GM21390 (cell line): ENCODE measurements around the gene ANO1.

Experiments
- ATAC-seq: cut with Tn5 transposase; IDR thresholded peaks from one replicate; pipeline ENCODE4 v1.9.1; 2021; ENCODE audit not compliant: unreplicated experiment

ANO1 gene

DNA sequence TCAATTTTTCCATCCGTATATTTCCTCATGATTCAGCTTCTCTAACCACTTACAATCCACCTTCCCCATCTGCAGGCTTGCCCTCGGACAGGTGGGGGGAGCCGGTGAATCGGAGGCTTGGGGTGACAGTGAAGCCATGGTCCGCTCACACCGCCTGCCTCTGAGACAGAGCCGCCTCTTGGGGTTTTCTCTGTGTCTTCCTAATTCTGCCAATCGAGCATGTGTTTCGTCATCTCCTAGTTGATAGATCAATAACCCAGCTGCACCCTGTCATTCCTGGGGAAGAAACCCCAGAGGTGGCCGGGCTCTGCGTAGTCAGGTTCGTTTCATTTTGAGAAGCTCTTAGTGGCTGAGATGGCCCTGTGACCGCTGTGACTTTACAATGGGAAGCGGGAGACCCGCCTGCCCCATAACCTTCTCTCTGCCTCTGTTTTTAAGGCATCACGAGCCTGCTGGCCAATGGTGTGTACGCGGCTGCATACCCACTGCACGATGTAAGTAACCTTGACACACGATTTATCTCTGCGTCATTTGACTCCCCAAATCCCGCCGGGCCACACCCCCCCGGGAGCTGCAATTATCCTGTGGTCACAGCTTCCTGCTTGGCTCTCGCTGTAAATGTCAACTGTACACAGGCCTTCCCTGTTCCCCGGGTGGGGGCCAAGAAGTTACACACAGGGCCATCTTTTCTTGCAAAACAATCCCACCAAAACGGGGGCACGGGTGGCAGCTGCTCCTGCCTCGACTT, 33.3 kb downstream of the ANO1 start:
- ATAC-seq: no peak

- ATAC-seq: no peak
Observed at GRCh38 chr11:70112017-70112434, 33.9 kb downstream of the ANO1 start.

GRCh38 chr11:70113801-70114200, 35.7 kb downstream of the ANO1 start:
- no peak for ATAC-seq

DNA sequence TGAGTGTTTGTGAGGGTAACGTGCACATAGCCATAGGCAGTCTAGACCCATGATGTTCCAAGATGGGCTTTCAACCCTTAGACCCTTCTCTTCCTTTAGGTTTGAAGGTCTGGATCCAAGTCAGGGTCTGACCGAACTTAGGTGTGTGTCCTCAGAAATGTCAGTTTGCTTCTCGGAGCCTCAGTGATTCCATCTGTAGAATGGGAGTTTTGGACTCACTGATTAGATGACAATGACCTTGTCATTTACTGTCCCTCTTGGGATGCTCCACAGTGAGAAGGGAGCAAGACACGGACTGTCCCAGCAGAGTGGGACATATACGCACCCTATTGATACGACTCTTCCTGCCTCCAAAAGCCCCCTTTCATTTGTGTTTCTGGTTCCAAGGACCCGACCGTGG, 37.7 kb downstream of the ANO1 start:
- ATAC-seq: no peak

GRCh38 chr11:70116386-70117065, 38.4 kb downstream of the ANO1 start:
- no peak for ATAC-seq

DNA sequence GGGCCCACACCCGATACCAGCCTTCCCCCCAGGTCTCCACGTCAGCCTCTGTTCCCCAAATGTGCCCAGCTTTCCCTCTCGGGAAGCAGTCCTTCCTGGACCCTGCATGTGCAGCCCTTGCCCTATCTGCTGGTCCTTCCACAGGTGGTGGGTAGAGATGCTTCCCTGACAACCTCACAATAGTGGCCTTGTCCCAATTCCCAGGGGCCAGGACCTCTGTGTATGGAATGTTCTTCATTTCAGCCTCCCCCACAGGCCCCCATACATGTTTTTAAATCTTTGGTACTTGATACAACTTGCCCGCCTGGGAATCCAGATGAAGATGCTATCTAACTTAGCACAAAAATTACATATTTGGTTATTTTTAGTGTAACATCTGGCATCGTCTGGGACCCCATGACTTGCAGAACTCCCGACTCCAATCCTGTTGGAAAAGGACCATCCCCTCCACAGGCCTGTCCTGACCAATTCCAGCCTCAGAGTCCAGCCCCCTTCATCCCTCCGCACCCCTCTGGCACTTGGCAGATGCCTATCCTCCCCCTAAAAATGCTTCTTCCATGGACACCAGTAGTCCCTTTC, 39.5 kb downstream of the ANO1 start:
- ATAC-seq: no peak

- ATAC-seq: no peak
Observed at GRCh38 chr11:70118642-70119041, 40.5 kb downstream of the ANO1 start.

- ATAC-seq: no peak
Observed at GRCh38 chr11:70119502-70119901, 41.4 kb downstream of the ANO1 start.

DNA sequence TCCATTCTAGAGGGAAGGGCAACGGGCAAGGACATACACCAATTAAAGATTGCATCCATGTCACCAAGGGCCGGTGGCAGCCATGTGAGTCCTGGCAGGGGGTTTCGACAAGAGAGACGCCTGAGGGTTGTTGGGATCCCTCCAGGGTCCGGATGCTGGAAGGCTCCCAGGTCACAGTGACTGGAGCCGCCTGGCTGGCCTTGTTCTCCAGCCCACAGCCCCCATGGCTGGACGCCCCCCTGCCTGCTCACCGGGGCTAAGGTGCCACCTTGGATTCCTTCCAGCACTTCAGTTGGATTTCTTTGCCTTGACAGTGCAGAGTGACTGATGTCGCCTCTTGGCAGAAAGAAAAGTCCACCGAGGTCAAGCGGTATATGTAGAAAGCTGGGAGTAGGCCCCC, 42.6 kb downstream of the ANO1 start:
- no peak for ATAC-seq

GRCh38 chr11:70122490-70123198, 44.5 kb downstream of the ANO1 start:
- ATAC-seq: no peak

DNA sequence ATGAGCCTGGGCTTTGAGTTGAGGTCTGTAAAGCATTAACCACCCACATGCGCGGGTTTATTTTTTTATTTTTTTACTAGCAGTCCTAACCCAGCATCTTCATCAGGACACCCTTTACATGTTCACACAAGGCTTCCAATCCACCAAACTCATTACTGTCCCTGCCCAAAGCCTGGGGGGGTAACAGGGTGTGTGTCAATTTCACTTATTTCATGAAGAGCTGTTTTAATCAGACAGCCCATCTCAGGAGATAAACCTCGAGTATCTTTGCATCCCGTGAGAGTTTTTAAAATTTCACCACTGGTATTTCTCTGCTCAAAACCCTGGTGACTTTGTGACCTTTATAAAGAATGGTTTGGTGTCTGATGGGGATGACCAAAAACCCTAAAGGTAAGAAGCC, 45.6 kb downstream of the ANO1 start:
- ATAC-seq: no peak

- ATAC-seq: no peak
Observed at GRCh38 chr11:70124321-70125000, 46.3 kb downstream of the ANO1 start.

- no peak for ATAC-seq
Observed at GRCh38 chr11:70126494-70126893, 48.4 kb downstream of the ANO1 start.

DNA sequence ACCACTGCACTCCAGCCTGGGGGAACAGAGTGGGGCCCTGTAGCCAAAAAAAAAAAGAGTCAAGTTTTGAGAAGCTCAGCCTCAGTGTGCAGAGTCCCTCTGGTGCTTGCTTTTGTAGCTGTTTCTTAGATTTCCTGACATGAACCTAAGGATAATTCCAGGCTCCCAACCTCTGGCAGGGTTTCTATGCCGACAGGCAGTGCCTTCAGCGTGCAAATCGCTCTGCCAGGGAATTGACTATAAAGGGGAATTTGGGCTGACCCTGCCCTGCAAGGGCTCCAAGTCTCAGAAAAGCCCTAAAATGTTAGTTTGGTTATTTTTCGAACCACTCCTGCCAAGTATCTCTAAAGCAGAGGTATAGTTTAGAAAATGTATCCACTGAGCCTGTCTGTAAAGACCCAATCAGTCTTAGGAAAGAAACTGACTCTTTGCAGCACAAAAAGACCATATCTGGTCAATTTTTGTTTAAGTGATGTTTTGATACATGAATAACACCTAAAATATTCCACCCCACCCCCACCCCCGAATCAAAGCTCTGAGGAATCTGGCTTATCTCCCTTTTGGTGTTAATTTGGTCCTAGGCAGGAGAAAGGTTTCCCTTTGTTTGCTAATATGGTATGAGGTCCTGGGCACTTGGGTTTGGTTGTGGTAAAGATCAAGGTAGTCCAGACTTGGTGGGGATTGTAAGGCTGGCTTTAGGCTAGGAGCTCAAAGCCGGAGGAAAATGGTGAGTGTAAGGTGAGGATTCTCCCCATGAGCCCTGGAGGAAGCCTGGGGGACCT, 49.7 kb downstream of the ANO1 start:
- no peak for ATAC-seq

- ATAC-seq: no peak
Observed at GRCh38 chr11:70128435-70128906, 50.4 kb downstream of the ANO1 start.

- no peak for ATAC-seq
Observed at GRCh38 chr11:70129051-70129592, 51.0 kb downstream of the ANO1 start.

GRCh38 chr11:70130636-70131035, 52.5 kb downstream of the ANO1 start:
- ATAC-seq: no peak

- ATAC-seq: no peak
Observed at GRCh38 chr11:70131606-70132190, 53.6 kb downstream of the ANO1 start.

DNA sequence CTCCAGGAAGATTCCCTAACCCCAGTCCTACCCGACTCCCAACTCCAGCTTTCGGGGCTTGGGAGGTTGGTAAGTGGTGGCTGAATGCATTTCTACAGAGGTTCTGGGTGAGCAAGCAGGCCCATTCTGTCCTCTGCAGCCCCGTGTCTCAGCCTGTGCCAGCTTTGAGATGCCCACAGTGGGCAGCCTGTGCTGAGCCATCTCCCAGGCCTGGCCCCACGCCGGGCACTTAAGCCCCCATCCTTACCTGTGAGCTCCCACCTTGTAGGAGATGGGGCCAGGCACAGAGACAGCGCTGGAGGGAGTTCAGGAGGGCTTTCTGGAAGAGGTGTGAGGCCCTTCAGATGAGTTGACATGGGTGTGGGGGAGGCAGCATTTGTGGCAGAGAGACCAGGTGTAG, 54.5 kb downstream of the ANO1 start:
- no peak for ATAC-seq
